Stimulated activated CD4-positive, alpha-beta T cell treated with anti-CD3 and anti-CD28 coated beads, Interleukin-1b, Interleukin-23, amount 100 ng/mL, for 24 hours (primary cell): ENCODE data around the gene ZFAND2B.
"Not testable (repeated sequence)": the region's sequence is repeated elsewhere in the genome, so short reads cannot be mapped to it uniquely, and the experiment has no call there.

ENCODE experiments used
- DNase-seq, 4 experiments: peaks; one replicate each; pipeline ENCODE4 v3.0.0-alpha.2; 2020; ENCODE audit warnings: low read depth in 4 of 4, low spot score in 1 of 4

ZFAND2B gene

DNA sequence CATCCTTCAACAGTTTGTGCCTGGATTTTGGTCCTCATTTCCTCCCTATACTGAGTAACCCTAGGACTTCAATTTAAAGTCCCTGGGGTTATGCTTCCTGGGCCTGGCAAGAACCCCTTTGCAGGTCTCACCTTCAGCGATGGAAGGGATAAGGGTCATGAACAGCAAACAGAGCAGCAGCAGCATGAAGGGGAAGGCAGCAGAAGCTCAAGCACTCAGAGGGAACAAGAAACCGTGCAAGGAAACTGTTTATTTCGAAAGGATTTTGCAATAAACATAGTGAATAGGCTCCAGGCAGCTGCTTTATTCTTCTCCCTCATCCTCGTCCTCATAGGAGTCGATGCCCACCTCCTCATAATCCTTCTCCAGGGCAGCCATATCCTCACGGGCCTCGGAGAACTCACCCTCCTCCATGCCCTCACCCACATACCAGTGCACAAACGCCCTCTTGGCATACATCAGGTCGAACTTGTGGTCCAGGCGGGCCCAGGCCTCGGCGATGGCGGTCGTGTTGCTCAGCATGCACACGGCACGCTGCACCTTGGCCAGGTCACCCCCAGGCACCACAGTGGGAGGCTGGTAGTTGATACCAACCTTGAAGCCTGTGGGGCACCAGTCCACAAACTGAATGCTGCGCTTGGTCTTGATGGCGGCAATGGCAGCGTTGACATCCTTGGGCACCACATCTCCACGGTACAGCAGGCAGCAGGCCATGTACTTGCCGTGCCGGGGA, 43.6 kb downstream of the ZFAND2B start:
- no peak for DNase-seq

DNA sequence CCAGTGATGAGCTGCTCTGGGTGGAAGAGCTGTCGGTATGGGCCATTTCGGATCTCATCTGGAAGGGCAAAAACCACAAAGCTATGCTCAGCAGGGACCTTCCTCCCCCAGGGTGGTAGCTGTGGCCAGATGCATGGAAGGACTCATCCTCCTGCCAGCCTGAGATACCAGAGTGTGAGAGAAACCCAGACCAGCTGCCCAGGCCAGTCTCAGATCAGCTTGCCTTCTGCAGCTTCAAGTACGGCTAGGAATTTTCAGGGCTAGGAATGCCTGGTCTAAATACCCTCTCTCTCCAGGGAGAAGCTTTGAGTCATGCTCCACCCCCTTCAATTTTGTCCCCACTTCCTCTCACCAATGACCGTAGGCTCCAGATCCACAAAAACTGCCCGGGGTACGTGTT, 45.1 kb downstream of the ZFAND2B start:
- no peak for DNase-seq

DNA sequence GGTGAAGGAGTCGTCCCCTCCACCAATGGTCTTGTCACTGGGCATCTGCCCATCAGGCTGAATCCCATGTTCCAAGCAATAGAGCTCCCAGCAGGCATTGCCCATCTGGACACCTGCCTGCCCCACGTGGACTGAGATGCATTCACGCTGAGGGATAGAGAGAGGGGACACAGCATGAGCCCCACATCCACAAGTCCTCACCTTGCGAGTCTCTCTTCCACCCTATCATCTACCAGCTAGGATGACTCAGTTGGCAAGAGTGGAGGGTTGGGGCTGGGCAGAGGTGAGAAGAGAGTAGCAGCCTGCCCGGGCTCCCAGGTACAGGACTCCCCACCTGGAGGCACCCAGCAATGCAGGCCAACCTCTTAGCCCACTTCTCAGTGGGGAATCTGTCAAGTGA, 45.5 kb downstream of the ZFAND2B start:
- DNase-seq, result peak in 1 of 4 experiments; percentile 21

DNA sequence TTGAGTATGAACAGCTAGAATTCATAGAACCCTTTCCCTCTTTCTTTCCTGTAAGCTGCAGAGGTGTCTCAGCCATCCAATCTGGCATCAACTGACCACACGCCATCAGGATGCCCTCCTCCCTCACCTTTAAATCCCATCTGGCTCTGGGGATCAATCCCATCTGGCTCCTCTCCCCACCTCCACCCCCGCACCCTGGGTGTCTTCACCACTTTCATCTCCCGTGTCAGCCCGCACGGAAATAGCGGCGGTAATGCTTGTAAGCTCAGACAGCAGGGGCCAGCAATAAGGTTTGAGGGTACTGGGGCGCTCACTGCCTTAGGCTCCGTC, 46.0 kb downstream of the ZFAND2B start:
- peak in 1 of 4 experiments; percentile 14 for DNase-seq

DNA sequence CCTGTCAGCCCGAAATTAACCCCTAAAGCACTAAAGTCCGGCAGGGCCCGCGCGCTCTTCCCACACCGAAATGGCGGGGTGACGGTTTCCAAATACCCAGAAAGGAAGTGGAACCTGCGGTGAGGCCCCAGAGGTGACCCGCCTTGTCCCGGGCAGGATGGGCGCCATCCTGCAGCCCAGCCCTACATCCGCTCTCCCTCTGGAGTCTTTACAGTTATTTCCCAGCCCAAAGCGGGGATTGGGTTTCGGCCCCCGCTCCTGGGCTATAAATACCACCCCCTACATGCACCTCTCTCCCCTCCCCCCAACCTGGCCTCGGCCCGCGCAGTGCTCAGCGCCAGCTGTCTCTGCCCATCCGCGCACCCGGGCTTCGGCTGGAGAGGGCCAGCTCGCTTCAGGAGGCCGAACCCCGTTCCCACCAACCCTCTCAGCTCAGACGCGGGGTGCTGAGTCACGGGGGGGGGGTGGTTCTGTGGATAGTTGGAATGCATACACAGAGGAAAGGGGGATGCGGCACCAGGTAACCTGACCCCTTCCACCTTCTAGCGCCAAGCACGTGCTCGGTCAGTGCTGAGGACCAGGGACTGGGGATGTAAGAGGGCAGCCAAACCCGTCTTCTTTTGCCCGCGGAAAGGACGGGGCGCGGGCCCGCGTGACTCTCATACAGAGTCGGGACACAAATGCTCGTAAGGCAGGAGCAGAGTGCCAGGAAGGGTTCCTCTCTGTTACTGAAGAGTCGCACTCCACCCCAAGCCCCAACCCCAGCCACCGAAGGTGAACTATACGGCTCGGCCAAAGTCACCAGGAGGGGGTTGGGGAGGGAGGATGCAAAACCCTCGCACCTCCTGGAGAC, 46.5 kb downstream of the ZFAND2B start, which contains the start of gene TUBA4B:
TSS of gene TUBA4B (plus strand) at position 344 of the 853 bp plus-strand sequence. CDS start at position 509, 165 bp downstream.
- peak in 1 of 4 experiments; percentile 50 for DNase-seq

DNA sequence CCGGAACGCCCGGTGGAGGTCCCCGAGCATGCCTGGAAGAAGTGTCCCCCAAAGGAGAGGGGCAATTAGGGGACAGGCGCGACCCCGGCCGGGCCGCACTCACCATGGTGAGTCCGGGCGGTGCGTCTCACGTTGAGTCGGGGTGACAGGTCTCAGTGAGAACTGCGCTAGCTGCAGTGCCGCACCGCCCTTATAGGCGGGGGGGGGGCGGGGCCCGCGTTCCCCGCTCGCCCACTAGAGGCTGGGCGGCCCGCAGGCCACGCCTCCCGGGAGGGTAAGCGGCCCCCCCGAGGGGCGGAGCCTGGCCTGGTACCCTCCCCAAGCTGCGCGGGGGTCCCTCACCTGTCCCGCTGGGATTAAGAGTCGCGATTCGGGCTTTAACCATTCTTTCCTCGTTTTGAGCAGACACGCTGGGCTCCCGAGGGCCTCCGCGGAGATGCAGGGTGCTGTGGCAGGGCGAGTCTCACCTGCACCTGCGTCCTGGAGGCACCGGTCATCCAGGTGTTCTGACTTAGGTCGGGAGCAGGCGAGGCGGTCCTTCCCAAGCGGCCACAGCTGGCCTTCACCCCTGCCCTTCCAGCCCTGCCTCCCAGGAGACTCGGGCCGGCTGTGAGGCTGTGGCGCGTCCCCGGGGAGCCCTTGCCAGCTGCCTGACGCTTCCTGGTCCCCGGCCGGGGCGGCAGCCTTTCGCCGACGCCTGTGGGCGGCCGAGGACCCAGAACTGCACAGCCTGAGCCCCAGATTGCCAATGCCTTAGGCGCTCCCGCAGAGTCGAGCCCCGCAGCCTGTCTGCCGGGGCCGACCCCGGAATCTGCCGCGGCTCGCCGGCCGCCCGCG, 47.4 kb downstream of the ZFAND2B start, which contains the start of gene TUBA4A:
TSS of gene TUBA4A (minus strand) at position 166 of the 837 bp plus-strand sequence. CDS start at position 106, 60 bp downstream.
- peak; percentile 74 to 92 (median 83) for DNase-seq

DNA sequence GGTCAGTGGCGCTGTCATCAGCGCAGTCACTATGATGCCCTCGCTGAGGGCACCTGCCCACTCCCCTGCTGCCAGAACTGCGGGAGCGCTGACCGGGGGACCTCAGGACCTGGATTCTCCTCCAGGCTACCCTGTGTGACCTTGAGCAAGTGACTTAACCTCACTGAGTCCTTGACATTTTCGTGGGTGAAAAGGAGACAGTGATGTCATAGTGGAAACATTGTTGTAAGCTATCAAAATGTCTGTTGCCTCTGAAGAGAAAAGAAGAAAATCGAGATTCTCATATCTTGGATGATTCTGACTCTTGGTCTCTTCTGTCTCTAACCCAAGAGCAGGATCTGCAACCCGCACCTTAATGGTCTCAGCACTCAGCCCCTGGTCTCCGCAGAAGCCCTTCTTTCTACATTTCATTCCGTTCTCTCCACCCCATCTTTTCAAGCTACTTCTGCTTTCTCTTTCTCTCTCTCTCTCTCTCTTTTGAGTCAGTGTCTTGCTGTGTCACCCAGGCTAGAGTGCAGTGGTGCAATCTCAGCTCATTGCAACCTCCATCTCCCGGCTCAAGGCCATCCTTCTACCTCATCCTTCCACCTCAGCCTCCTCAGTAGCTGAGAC, 48.1 kb downstream of the ZFAND2B start:
- no peak for DNase-seq

DNA sequence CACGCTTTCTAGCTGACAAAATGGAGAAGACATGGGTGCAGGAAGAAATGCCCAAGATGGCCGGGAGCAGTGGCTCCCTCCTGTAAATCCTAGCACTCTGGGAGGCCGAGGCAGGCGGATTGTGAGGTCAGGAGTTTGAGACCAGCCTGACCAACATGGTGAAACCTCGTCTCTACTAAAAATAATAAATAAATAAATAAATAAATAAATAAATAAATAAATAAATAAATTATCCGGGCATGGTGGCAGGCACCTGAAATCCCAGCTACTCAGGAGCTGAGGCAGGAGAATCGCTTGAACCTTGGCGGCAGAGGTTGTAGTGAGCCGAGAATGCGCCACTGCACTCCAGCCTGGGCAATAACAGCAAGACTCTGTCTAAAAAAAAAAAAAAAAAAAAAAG, 52.4 kb downstream of the ZFAND2B start:
- DNase-seq, result not testable (repeated sequence)
